ENCODE data around the gene NFATC2IP. TPM values are rescaled to one million over a fixed set of nuclear protein-coding genes. Genes with fewer than 3 reads are reported as not detected.
A peak's percentile ranks its signal among the peaks of the same experiment; 100 is the strongest.

The NFATC2IP gene
- total and polyA plus RNA-seq, 10 of the 15 experiments (the other 5 are each of a cell fraction or from before 2014, with no cell fraction given): 12.2 to 93.9 (median 46.9) TPM

- H3K27me3 ChIP-seq (replicated peaks in 1 of 2; ENCODE audit: control insufficient read depth in 2 of 2, insufficient read depth in 2 of 2, low read length in 1 of 2): no peaks in the 10 kb centered on the region
- peaks cover 7 to 8% of the 10 kb centered on the region in 2 experiments; a peak in 3 of 4 replicates for H3K36me3 ChIP-seq (ENCODE audit: control insufficient read depth in 2 of 2, insufficient read depth in 2 of 2, low read length in 1 of 2)
- no peak for FAIRE-seq
- no peaks in the 10 kb centered on the region for H4K20me1 ChIP-seq (ENCODE audit: control insufficient read depth, insufficient read depth)
- no peak overlapping the region for H3K4me2 ChIP-seq (ENCODE audit: control insufficient read depth, insufficient read depth)
- H2AFZ ChIP-seq (ENCODE audit: control insufficient read depth, low read depth, low read length): no peak overlapping the region
- H3K79me2 ChIP-seq (ENCODE audit: control insufficient read depth, insufficient read depth, low read length): no peaks in the 10 kb centered on the region
- ChIA-PET RAD21 (ENCODE audit: unreplicated experiment) (no interaction called here), SMC1A (ENCODE audit: uncharacterized antibody, unreplicated experiment) (no interaction called here), POLR2A (no interaction called here), CTCF (no interaction called here)
- ATAC-seq: no peak
- H3K27ac ChIP-seq (ENCODE audit: control insufficient read depth, insufficient read depth): no peak overlapping the region
- no peak overlapping the region for H3K9ac ChIP-seq (ENCODE audit: control insufficient read depth, insufficient read depth, low read length)
- WGBS (ENCODE audit: insufficient coverage, insufficient replicate concordance, low lambda C conversion rate, missing lambda C conversion rate): 97% methylated on average over 23 of the region's 24 CpGs
- DNase-seq (ENCODE audit: low read depth, low spot score): no peak
- no peaks in the 10 kb centered on the region for H3K9me3 ChIP-seq (replicated peaks; ENCODE audit: control insufficient read depth, insufficient read depth, low read length)
- in situ Hi-C loops (cut with MboI) (no loop called here), intact Hi-C loops (cut with micrococcal nuclease; ENCODE audit: unreplicated experiment) (no loop called here)
- peaks cover 7% of the 10 kb centered on the region for H3K4me1 ChIP-seq (ENCODE audit: control insufficient read depth, insufficient read depth, low read length)
- H3K4me3 ChIP-seq: no peak overlapping the region
- no TSS peak for BruUV-seq (replicated peaks)
- TF ChIP-seq CHD2 (IDR thresholded peaks at IDR 0.05; ENCODE audit: borderline replicate concordance, low read depth, low read length) (no peak), POLR2A (IDR thresholded peaks at IDR 0.05; ENCODE audit: low read depth, low read length) (peak; percentile 44; the same call in 1 of the 2 replicates)
Observed at GRCh38 chr16:28905800-28906372, 44.9 kb upstream of the NFATC2IP start.

DNA sequence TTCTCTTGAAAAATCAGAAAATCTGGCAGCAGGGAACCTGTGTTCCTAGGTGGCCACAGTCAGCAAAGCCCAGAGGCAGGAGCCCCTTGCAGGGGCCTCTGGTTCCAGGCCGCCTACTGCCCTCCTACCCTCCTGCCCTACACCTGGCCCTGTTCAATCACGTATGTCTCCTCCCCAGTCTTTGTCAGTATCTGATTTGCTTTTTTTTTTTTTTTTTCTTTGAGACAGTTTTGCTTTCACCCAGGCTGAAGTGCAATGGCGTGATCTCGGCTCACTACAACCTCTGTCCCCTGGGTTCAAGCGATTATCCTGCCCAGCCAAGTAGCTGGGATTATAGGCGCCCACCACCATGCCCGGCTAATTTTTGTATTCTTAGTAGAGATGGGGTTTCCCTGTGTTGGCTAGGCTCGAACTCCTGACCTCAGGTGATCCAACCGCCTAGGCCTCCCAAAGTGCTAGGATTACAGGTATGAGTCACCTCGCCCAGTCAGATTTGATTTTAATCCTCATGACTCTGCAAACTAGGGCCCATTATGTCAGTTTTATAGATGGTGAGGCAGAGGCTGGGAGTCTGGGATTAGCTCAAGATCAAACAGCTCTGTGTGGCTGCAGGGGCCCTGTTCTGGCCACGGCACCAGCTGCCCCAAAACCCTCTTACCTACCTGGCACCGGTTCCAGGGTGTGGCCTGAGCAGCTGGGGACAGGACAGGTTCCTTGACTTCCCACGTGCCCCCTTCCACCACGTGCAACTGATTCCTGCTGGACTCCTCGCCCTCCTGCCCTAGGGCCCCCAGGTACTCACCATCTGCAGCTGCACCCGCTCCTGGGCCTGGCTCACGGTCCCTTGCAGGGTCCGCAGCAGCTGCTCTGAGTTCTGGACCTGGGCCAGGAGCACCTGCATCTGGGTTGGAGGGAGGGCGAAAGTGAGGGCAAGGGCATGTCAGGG is 40.4 kb upstream of the NFATC2IP start:
- SMC1A ChIA-PET (ENCODE audit: uncharacterized antibody, unreplicated experiment): interaction anchor here (1.4 to 1.7 kb wide), 2 partner anchors 13 to 31 kb away, joined by 5 to 9 read pairs; no protein-coding TSS in a partner anchor
- H3K4me3 ChIP-seq: no peak overlapping the region
- CTCF ChIA-PET: interaction anchor here (0.6 to 2.6 kb wide), 5 partner anchors 34 to 69 kb away, joined by 3 to 11 read pairs (median 3); partner anchors contain the start of gene NFATC2IP
- H4K20me1 ChIP-seq (ENCODE audit: control insufficient read depth, insufficient read depth): no peaks in the 10 kb centered on the region
- in situ Hi-C loops (cut with MboI): no loop called here
- POLR2A ChIA-PET: interaction anchor here (0.7 to 1.2 kb wide), 6 partner anchors 10 to 1755 kb away, joined by 3 to 7 read pairs (median 4); partner anchors contain the start of gene SH2B1
- no peaks in the 10 kb centered on the region for H3K27me3 ChIP-seq (replicated peaks in 1 of 2; ENCODE audit: control insufficient read depth in 2 of 2, insufficient read depth in 2 of 2, low read length in 1 of 2)
- FAIRE-seq (peak; percentile 80), DNase-seq (ENCODE audit: low read depth, low spot score) (no peak), ATAC-seq (peak; percentile 77)
- H3K4me2 ChIP-seq (ENCODE audit: control insufficient read depth, insufficient read depth): peak overlapping the region; percentile 11; the same call in 1 of the 2 replicates
- no peak overlapping the region for H3K9ac ChIP-seq (ENCODE audit: control insufficient read depth, insufficient read depth, low read length)
- RAD21 ChIA-PET (ENCODE audit: unreplicated experiment): interaction anchor here (0.6 to 1.5 kb wide), 2 partner anchors 13 to 48 kb away, joined by 4 to 7 read pairs; no protein-coding TSS in a partner anchor
- H3K4me1 ChIP-seq (ENCODE audit: control insufficient read depth, insufficient read depth, low read length): peaks cover 8% of the 10 kb centered on the region
- H3K79me2 ChIP-seq (ENCODE audit: control insufficient read depth, insufficient read depth, low read length): no peaks in the 10 kb centered on the region
- BruUV-seq (replicated peaks): no TSS peak
- intact Hi-C loops (cut with micrococcal nuclease; ENCODE audit: unreplicated experiment): no loop called here
- WGBS (ENCODE audit: insufficient coverage, insufficient replicate concordance, low lambda C conversion rate, missing lambda C conversion rate): 47% methylated on average over 18 of the region's 19 CpGs
- H3K36me3 ChIP-seq (ENCODE audit: control insufficient read depth in 2 of 2, insufficient read depth in 2 of 2, low read length in 1 of 2): peaks cover 11% of the 10 kb centered on the region in 2 experiments; a peak in 3 of 4 replicates
- no peak overlapping the region for H2AFZ ChIP-seq (ENCODE audit: control insufficient read depth, low read depth, low read length)
- H3K27ac ChIP-seq (ENCODE audit: control insufficient read depth, insufficient read depth): peak overlapping the region; percentile 50
- H3K9me3 ChIP-seq (replicated peaks; ENCODE audit: control insufficient read depth, insufficient read depth, low read length): no peaks in the 10 kb centered on the region
- TF ChIP-seq ATF7 (IDR thresholded peaks at IDR 0.05; ENCODE audit: low read depth): 0 out of 2 replicates have a peak, but pooled peaks have one; percentile 17
- TF ChIP-seq, protein P1, sequence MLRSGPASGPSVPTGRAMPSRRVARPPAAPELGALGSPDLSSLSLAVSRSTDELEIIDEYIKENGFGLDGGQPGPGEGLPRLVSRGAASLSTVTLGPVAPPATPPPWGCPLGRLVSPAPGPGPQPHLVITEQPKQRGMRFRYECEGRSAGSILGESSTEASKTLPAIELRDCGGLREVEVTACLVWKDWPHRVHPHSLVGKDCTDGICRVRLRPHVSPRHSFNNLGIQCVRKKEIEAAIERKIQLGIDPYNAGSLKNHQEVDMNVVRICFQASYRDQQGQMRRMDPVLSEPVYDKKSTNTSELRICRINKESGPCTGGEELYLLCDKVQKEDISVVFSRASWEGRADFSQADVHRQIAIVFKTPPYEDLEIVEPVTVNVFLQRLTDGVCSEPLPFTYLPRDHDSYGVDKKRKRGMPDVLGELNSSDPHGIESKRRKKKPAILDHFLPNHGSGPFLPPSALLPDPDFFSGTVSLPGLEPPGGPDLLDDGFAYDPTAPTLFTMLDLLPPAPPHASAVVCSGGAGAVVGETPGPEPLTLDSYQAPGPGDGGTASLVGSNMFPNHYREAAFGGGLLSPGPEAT (IDR thresholded peaks at IDR 0.05; ENCODE audit: low read depth): 0 out of 2 replicates have a peak, but pooled peaks have one; percentile 25
- TF ChIP-seq TCF3 (IDR thresholded peaks at IDR 0.05; ENCODE audit: borderline replicate concordance, insufficient read depth, low read depth, low read length): 0 out of 2 replicates have a peak, but pooled peaks have one; percentile 14
- peak; percentile 23; the same call in 1 of the 2 replicates for TF ChIP-seq RUNX3 (IDR thresholded peaks at IDR 0.05; ENCODE audit: low read length)
- TF ChIP-seq RCOR1 (conservative IDR thresholded peaks at IDR 0.05; ENCODE audit: low read depth, low read length): no peak
- TF ChIP-seq JUNB (IDR thresholded peaks at IDR 0.05): peak; percentile 54
- 0 out of 2 replicates have a peak, but pooled peaks have one; percentile 23 for TF ChIP-seq NR2F1 (conservative IDR thresholded peaks at IDR 0.05)
- peak in 1 of 2 experiments; percentile 50; a peak in 2 of 4 replicates for TF ChIP-seq BHLHE40 (IDR thresholded peaks at IDR 0.05; ENCODE audit: borderline replicate concordance in 1 of 2, low read depth in 2 of 2, low read length in 1 of 2)
- TF ChIP-seq ZNF384 (IDR thresholded peaks at IDR 0.05; ENCODE audit: borderline replicate concordance, low read depth, low read length): peak; percentile 49
- 0 out of 2 replicates have a peak, but pooled peaks have one; percentile 27 for TF ChIP-seq TCF12 (IDR thresholded peaks at IDR 0.05; ENCODE audit: low read depth, low read length)
- no peak for TF ChIP-seq MAX (IDR thresholded peaks at IDR 0.05; ENCODE audit: low read depth, low read length)
